HepG2 (cell line): ENCODE data around the gene DCUN1D3. TPM values are rescaled to one million over a fixed set of nuclear protein-coding genes. Genes with fewer than 3 reads are reported as not detected.

Experiments
- HCFC1 ChIP-seq: fragments of 150-350 bp; IDR thresholded peaks from 2 replicates; pipeline ENCODE4 v1.6.1; 2014; ENCODE audit warnings: low read depth, low read length
- HNRNPUL1 ChIP-seq: fragments of 200-400 bp; formaldehyde crosslinking; IDR thresholded peaks from 2 replicates; pipeline ENCODE4 v1.6.1; 2017; ENCODE audit warnings: low read depth, mild to moderate bottlenecking, low read length, moderate library complexity
- MBNL3 ChIP-seq: fragments of 250-450 bp; sonication (Bioruptor Pico); conservative IDR thresholded peaks from 2 replicates; pipeline ENCODE4 v1.8.0; 2022; ENCODE audit warnings: mild to moderate bottlenecking, inconsistent platforms
- TBP ChIP-seq: sonication (generic); formaldehyde crosslinking; IDR thresholded peaks from 2 replicates; pipeline ENCODE4 v1.5.0; 2020; ENCODE audit warnings: missing genetic modification reagents
- ZNF660 ChIP-seq: sonication (generic); formaldehyde crosslinking; IDR thresholded peaks from 2 replicates; pipeline ENCODE4 v1.5.1; 2020; ENCODE audit warnings: mild to moderate bottlenecking, low read depth, missing genetic modification reagents, borderline replicate concordance
- polyA plus RNA-seq, 8 experiments: library from polyadenylated mRNA; depleted of rRNA in 3 of 8; stranded (reverse) in 7 of 8; unstranded in 1 of 8; fragments of >200 nt; fragmentation: Illumina TruSeq in 4 of 8; extraction: Trizol in 4 of 8; gene quantifications; 2 replicates each; pipeline versions ENCODE4 v1.2.1 to v1.2.3, GENCODE V29; 2011 to 2016; ENCODE audit warnings: low read depth in 4 of 8, missing spikeins in 1 of 8, mixed read lengths in 1 of 8; ENCODE audit not compliant: insufficient read depth in 1 of 8
- total RNA-seq, 5 experiments: library from RNA; depleted of rRNA; stranded (reverse); fragments of >200 nt; fragmentation: Illumina TruSeq; extraction: Trizol; gene quantifications; 2 replicates each; pipeline ENCODE4 v1.2.3, GENCODE V29; 2016; ENCODE audit warnings: low read depth in 1 of 5
- TF ChIP-seq, protein P1 (sequence below): sonication (generic); formaldehyde crosslinking; IDR thresholded peaks from 2 replicates; pipeline ENCODE4 v1.4.0; 2020; ENCODE audit warnings: mild to moderate bottlenecking, missing genetic modification reagents, borderline replicate concordance
- TF ChIP-seq, protein P2 (sequence below): sonication (generic); formaldehyde crosslinking; IDR thresholded peaks from 2 replicates; pipeline ENCODE4 v1.4.0; 2020; ENCODE audit warnings: missing genetic modification reagents, mild to moderate bottlenecking, borderline replicate concordance
- TF ChIP-seq, protein P3 (sequence below): sonication (generic); formaldehyde crosslinking; IDR thresholded peaks from 2 replicates; pipeline ENCODE4 v1.5.1; 2020; ENCODE audit warnings: missing genetic modification reagents, mild to moderate bottlenecking, borderline replicate concordance
- TF ChIP-seq, protein P4 (sequence below): sonication (generic); formaldehyde crosslinking; IDR thresholded peaks from 2 replicates; pipeline ENCODE4 v1.9.0; 2021; ENCODE audit warnings: missing genetic modification reagents, mild to moderate bottlenecking, borderline replicate concordance
- TF ChIP-seq, protein P5 (sequence below): sonication (generic); formaldehyde crosslinking; IDR thresholded peaks from 2 replicates; pipeline ENCODE4 v1.5.0; 2020; ENCODE audit warnings: missing genetic modification reagents
- TF ChIP-seq, protein P6 (sequence below): sonication (generic); formaldehyde crosslinking; IDR thresholded peaks from 2 replicates; pipeline ENCODE4 v1.8.0; 2022; ENCODE audit warnings: missing genetic modification reagents, mild to moderate bottlenecking, borderline replicate concordance
- TF ChIP-seq, protein P7 (sequence below): sonication (generic); formaldehyde crosslinking; IDR thresholded peaks from 2 replicates; pipeline ENCODE4 v1.5.1; 2020; ENCODE audit warnings: mild to moderate bottlenecking, missing genetic modification reagents

Gene DCUN1D3
- total and polyA plus RNA-seq, 2 of the 13 experiments (the other 11 are each of a cell fraction or from before 2014, with no cell fraction given) = 5.0 to 19.3 TPM

DNA sequence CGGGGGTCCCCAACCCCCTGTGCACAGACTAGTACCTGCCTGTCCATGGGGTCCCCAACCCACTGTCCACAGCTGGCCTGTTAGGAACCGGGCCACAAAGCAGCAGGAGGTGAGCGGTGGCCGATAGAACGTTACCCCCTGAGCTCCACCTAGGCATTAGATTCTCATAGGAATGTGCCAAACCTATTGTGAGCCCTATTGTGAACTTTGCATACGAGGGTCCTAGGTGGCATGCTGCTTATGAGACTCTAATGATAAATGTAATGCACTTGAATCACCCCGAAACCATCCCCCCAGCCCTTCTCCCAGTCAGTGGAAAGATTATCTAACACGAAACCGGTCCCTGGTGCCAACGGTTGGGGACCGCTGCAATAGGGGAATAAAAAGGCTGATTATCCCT lies 92.3 kb downstream of the DCUN1D3 start (continued):
- TF ChIP-seq, protein P1, sequence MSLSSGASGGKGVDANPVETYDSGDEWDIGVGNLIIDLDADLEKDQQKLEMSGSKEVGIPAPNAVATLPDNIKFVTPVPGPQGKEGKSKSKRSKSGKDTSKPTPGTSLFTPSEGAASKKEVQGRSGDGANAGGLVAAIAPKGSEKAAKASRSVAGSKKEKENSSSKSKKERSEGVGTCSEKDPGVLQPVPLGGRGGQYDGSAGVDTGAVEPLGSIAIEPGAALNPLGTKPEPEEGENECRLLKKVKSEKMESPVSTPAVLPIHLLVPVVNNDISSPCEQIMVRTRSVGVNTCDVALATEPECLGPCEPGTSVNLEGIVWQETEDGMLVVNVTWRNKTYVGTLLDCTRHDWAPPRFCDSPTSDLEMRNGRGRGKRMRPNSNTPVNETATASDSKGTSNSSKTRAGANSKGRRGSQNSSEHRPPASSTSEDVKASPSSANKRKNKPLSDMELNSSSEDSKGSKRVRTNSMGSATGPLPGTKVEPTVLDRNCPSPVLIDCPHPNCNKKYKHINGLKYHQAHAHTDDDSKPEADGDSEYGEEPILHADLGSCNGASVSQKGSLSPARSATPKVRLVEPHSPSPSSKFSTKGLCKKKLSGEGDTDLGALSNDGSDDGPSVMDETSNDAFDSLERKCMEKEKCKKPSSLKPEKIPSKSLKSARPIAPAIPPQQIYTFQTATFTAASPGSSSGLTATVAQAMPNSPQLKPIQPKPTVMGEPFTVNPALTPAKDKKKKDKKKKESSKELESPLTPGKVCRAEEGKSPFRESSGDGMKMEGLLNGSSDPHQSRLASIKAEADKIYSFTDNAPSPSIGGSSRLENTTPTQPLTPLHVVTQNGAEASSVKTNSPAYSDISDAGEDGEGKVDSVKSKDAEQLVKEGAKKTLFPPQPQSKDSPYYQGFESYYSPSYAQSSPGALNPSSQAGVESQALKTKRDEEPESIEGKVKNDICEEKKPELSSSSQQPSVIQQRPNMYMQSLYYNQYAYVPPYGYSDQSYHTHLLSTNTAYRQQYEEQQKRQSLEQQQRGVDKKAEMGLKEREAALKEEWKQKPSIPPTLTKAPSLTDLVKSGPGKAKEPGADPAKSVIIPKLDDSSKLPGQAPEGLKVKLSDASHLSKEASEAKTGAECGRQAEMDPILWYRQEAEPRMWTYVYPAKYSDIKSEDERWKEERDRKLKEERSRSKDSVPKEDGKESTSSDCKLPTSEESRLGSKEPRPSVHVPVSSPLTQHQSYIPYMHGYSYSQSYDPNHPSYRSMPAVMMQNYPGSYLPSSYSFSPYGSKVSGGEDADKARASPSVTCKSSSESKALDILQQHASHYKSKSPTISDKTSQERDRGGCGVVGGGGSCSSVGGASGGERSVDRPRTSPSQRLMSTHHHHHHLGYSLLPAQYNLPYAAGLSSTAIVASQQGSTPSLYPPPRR (CRISPR knock-in tag) = no peak
- TF ChIP-seq, protein P2, sequence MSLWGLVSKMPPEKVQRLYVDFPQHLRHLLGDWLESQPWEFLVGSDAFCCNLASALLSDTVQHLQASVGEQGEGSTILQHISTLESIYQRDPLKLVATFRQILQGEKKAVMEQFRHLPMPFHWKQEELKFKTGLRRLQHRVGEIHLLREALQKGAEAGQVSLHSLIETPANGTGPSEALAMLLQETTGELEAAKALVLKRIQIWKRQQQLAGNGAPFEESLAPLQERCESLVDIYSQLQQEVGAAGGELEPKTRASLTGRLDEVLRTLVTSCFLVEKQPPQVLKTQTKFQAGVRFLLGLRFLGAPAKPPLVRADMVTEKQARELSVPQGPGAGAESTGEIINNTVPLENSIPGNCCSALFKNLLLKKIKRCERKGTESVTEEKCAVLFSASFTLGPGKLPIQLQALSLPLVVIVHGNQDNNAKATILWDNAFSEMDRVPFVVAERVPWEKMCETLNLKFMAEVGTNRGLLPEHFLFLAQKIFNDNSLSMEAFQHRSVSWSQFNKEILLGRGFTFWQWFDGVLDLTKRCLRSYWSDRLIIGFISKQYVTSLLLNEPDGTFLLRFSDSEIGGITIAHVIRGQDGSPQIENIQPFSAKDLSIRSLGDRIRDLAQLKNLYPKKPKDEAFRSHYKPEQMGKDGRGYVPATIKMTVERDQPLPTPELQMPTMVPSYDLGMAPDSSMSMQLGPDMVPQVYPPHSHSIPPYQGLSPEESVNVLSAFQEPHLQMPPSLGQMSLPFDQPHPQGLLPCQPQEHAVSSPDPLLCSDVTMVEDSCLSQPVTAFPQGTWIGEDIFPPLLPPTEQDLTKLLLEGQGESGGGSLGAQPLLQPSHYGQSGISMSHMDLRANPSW = no peak
- TF ChIP-seq, protein P3, sequence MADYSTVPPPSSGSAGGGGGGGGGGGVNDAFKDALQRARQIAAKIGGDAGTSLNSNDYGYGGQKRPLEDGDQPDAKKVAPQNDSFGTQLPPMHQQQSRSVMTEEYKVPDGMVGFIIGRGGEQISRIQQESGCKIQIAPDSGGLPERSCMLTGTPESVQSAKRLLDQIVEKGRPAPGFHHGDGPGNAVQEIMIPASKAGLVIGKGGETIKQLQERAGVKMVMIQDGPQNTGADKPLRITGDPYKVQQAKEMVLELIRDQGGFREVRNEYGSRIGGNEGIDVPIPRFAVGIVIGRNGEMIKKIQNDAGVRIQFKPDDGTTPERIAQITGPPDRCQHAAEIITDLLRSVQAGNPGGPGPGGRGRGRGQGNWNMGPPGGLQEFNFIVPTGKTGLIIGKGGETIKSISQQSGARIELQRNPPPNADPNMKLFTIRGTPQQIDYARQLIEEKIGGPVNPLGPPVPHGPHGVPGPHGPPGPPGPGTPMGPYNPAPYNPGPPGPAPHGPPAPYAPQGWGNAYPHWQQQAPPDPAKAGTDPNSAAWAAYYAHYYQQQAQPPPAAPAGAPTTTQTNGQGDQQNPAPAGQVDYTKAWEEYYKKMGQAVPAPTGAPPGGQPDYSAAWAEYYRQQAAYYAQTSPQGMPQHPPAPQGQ = no peak
- TF ChIP-seq ZNF660 = no peak
- TF ChIP-seq, protein P4, sequence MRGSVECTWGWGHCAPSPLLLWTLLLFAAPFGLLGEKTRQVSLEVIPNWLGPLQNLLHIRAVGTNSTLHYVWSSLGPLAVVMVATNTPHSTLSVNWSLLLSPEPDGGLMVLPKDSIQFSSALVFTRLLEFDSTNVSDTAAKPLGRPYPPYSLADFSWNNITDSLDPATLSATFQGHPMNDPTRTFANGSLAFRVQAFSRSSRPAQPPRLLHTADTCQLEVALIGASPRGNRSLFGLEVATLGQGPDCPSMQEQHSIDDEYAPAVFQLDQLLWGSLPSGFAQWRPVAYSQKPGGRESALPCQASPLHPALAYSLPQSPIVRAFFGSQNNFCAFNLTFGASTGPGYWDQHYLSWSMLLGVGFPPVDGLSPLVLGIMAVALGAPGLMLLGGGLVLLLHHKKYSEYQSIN (CRISPR knock-in tag) = no peak
- no peak for TF ChIP-seq HCFC1
- TF ChIP-seq HNRNPUL1 = no peak
- TF ChIP-seq, protein P5, sequence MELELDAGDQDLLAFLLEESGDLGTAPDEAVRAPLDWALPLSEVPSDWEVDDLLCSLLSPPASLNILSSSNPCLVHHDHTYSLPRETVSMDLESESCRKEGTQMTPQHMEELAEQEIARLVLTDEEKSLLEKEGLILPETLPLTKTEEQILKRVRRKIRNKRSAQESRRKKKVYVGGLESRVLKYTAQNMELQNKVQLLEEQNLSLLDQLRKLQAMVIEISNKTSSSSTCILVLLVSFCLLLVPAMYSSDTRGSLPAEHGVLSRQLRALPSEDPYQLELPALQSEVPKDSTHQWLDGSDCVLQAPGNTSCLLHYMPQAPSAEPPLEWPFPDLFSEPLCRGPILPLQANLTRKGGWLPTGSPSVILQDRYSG = no peak
- TF ChIP-seq MBNL3 (CRISPR knock-in tag) = no peak
- TF ChIP-seq, protein P6, sequence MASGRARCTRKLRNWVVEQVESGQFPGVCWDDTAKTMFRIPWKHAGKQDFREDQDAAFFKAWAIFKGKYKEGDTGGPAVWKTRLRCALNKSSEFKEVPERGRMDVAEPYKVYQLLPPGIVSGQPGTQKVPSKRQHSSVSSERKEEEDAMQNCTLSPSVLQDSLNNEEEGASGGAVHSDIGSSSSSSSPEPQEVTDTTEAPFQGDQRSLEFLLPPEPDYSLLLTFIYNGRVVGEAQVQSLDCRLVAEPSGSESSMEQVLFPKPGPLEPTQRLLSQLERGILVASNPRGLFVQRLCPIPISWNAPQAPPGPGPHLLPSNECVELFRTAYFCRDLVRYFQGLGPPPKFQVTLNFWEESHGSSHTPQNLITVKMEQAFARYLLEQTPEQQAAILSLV = 0 out of 2 replicates have a peak, but pooled peaks have one; percentile 54
- TF ChIP-seq TBP (CRISPR knock-in tag) = no peak
- TF ChIP-seq, protein P7, sequence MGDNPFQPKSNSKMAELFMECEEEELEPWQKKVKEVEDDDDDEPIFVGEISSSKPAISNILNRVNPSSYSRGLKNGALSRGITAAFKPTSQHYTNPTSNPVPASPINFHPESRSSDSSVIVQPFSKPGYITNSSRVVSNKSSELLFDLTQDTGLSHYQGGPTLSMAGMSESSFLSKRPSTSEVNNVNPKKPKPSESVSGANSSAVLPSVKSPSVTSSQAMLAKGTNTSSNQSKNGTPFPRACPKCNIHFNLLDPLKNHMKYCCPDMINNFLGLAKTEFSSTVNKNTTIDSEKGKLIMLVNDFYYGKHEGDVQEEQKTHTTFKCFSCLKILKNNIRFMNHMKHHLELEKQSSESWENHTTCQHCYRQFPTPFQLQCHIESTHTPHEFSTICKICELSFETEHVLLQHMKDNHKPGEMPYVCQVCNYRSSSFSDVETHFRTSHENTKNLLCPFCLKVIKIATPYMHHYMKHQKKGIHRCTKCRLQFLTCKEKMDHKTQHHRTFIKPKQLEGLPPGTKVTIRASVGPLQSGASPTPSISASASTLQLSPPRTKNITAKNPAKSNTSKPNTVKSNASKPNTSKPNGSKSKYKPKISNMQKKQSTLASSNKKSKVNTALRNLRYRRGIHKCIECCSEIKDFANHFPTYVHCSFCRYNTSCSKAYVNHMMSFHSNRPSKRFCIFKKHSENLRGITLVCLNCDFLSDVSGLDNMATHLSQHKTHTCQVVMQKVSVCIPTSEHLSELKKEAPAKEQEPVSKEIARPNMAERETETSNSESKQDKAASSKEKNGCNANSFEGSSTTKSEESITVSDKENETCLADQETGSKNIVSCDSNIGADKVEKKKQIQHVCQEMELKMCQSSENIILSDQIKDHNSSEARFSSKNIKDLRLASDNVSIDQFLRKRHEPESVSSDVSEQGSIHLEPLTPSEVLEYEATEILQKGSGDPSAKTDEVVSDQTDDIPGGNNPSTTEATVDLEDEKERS (CRISPR knock-in tag) = no peak
